Loucy (cell line): ENCODE data around the gene ADORA1.

Experiments
- H2AFZ ChIP-seq: fragments of 200-600 bp; sonication (generic); 2 replicates; pipeline ENCODE4 v1.6.0; 2016; ENCODE audit warnings: antibody characterized with exemption, mild to moderate bottlenecking, low read length, moderate library complexity
- H3F3A ChIP-seq: fragments of 200-600 bp; 2 replicates; pipeline ENCODE4 v1.6.0; 2016; ENCODE audit warnings: antibody characterized with exemption, low read depth, mild to moderate bottlenecking
- H3K27me3 ChIP-seq: fragments of 200-600 bp; sonication (generic); 2 replicates; pipeline ENCODE4 v1.6.1; 2014; ENCODE audit warnings: low read length, mild to moderate bottlenecking; ENCODE audit not compliant: insufficient read depth, poor library complexity, severe bottlenecking
- H3K36me3 ChIP-seq: fragments of 200-600 bp; sonication (generic); 2 replicates; pipeline ENCODE4 v1.6.1; 2016; ENCODE audit warnings: low read length; ENCODE audit not compliant: insufficient read depth
- H3K4me1 ChIP-seq: fragments of 200-600 bp; sonication (generic); 2 replicates; pipeline ENCODE4 v1.5.1; 2014; ENCODE audit warnings: low read length, mild to moderate bottlenecking; ENCODE audit not compliant: insufficient read depth, poor library complexity, severe bottlenecking
- H3K4me2 ChIP-seq: fragments of 200-600 bp; sonication (generic); 2 replicates; pipeline ENCODE4 v1.6.0; 2014; ENCODE audit warnings: antibody characterized with exemption, low read length, low read depth, mild to moderate bottlenecking; ENCODE audit not compliant: poor library complexity, severe bottlenecking
- H3K4me3 ChIP-seq: fragments of 200-600 bp; sonication (generic); 2 replicates; pipeline ENCODE4 v1.5.1; 2014; ENCODE audit warnings: low read length, mild to moderate bottlenecking, mixed read lengths; ENCODE audit not compliant: poor library complexity, severe bottlenecking
- H3K79me2 ChIP-seq: fragments of 200-600 bp; sonication (generic); 2 replicates; pipeline ENCODE4 v1.6.1; 2014; ENCODE audit warnings: low read length; ENCODE audit not compliant: insufficient read depth
- H3K9ac ChIP-seq: fragments of 200-600 bp; sonication (generic); 2 replicates; pipeline ENCODE4 v1.6.0; 2014; ENCODE audit warnings: mild to moderate bottlenecking, low read depth, low read length, moderate library complexity; ENCODE audit not compliant: poor library complexity, severe bottlenecking
- H3K9me2 ChIP-seq: fragments of 200-600 bp; sonication (generic); replicated peaks from 2 replicates; pipeline ENCODE4 v1.6.1; 2016; ENCODE audit warnings: low read depth, low read length, mixed read lengths
- H3K9me3 ChIP-seq: fragments of 200-600 bp; sonication (generic); 2 replicates; pipeline ENCODE4 v1.6.1; 2014; ENCODE audit warnings: mild to moderate bottlenecking, antibody characterized with exemption, low read length, low read depth; ENCODE audit not compliant: insufficient read depth
- H4K20me1 ChIP-seq: fragments of 200-600 bp; sonication (generic); 2 replicates; pipeline ENCODE4 v1.6.0; 2014; ENCODE audit warnings: antibody characterized with exemption, low read length, mild to moderate bottlenecking; ENCODE audit not compliant: insufficient read depth, poor library complexity, severe bottlenecking
- CTCF ChIP-seq: fragments of 200-600 bp; sonication (generic); conservative IDR thresholded peaks from 2 replicates; pipeline ENCODE4 v1.5.1; 2014; ENCODE audit warnings: mild to moderate bottlenecking, antibody characterized with exemption, low read length
- EZH2phosphoT487 ChIP-seq: fragments of 200-600 bp; IDR thresholded peaks from 2 replicates; pipeline ENCODE4 v1.6.1; 2018; ENCODE audit warnings: antibody characterized with exemption, mild to moderate bottlenecking, moderate library complexity, borderline replicate concordance

ADORA1 gene

GRCh38 chr1:203174324-203174985 lies 46.9 kb downstream of the ADORA1 start:
- Histone ChIP-seq H3F3A (no peaks in the 10 kb centered on the region), H4K20me1 (no peaks in the 10 kb centered on the region), H3K4me3 (no peak overlapping the region), H2AFZ (no peak overlapping the region), H3K9me3 (no peaks in the 10 kb centered on the region), H3K9me2 (no peaks in the 10 kb centered on the region), H3K9ac (no peak overlapping the region), H3K4me2 (no peak overlapping the region), H3K36me3 (no peaks in the 10 kb centered on the region), H3K4me1 (peaks cover 17% of the 10 kb centered on the region), H3K27me3 (no peaks in the 10 kb centered on the region), H3K79me2 (no peaks in the 10 kb centered on the region)
- TF ChIP-seq CTCF (no peak), EZH2phosphoT487 (no peak)

GRCh38 chr1:203175237-203175826 lies 47.8 kb downstream of the ADORA1 start, which contains the start of gene MYBPH:
TSS of gene MYBPH (minus strand) at chr1:203175826. CDS start at chr1:203175755, 71 bp downstream.
- Histone ChIP-seq H3K4me3 (no peak within 1 kb of the TSS), H4K20me1 (no peaks in the 10 kb centered on the region), H3K27me3 (no peaks in the 10 kb centered on the region), H3K4me2 (no peak within 1 kb of the TSS), H3K4me1 (peaks cover 17% of the 10 kb centered on the region), H3K36me3 (no peaks in the 10 kb centered on the region), H2AFZ (no peak within 1 kb of the TSS), H3K9ac (no peak within 1 kb of the TSS), H3K9me3 (no peaks in the 10 kb centered on the region), H3K9me2 (no peaks in the 10 kb centered on the region), H3F3A (no peaks in the 10 kb centered on the region), H3K79me2 (no peaks in the 10 kb centered on the region)
- TF ChIP-seq CTCF (no peak), EZH2phosphoT487 (no peak)

GRCh38 chr1:203175827-203176241 lies 48.3 kb downstream of the ADORA1 start:
- no peaks in the 10 kb centered on the region for H3K9me3 ChIP-seq
- peaks cover 17% of the 10 kb centered on the region for H3K4me1 ChIP-seq
- no peak overlapping the region for H3K9ac ChIP-seq
- H3K79me2 ChIP-seq: no peaks in the 10 kb centered on the region
- H3K4me3 ChIP-seq: no peak overlapping the region
- TF ChIP-seq EZH2phosphoT487: no peak
- TF ChIP-seq CTCF: no peak
- H4K20me1 ChIP-seq: no peaks in the 10 kb centered on the region
- H3K4me2 ChIP-seq: no peak overlapping the region
- no peaks in the 10 kb centered on the region for H3K27me3 ChIP-seq
- no peaks in the 10 kb centered on the region for H3K36me3 ChIP-seq
- no peak overlapping the region for H2AFZ ChIP-seq
- H3F3A ChIP-seq: no peaks in the 10 kb centered on the region
- H3K9me2 ChIP-seq: no peaks in the 10 kb centered on the region
